ENCODE results near the gene RASL11B.

Gene RASL11B

DNA sequence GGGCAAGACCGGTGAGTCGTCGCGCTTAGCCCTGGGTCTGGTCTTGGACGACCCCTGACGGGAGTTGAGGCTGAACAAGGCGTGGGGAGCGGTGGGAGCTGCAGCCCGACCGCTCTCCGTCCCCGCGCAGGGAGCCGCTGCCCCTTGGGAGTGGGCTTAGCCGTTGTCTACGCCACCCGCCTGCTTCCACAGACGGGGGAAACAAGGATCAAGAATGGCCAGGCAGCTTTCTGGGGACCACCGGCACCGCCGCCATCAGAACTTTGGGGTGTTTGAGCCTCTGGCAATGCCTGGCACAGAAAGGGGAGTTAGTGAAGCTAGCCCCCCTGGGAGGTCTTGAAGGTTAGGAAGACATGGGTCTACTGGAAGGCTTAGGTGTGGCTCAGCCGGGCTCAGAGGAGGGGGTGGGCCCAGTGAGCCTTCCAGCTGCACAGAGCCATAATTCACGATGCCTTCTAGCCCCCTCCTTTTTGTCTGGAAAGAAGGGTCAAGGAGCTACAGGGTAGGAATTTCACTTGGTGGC is 583 bp downstream of the RASL11B start:
- DNase-seq (ENCODE audit: low spot score) = no peak
- in situ Hi-C loops (cut with MboI; ENCODE audit: low sequenced_read_pairs, unreplicated experiment) = no loop called here
- TF ChIP-seq, protein P1, sequence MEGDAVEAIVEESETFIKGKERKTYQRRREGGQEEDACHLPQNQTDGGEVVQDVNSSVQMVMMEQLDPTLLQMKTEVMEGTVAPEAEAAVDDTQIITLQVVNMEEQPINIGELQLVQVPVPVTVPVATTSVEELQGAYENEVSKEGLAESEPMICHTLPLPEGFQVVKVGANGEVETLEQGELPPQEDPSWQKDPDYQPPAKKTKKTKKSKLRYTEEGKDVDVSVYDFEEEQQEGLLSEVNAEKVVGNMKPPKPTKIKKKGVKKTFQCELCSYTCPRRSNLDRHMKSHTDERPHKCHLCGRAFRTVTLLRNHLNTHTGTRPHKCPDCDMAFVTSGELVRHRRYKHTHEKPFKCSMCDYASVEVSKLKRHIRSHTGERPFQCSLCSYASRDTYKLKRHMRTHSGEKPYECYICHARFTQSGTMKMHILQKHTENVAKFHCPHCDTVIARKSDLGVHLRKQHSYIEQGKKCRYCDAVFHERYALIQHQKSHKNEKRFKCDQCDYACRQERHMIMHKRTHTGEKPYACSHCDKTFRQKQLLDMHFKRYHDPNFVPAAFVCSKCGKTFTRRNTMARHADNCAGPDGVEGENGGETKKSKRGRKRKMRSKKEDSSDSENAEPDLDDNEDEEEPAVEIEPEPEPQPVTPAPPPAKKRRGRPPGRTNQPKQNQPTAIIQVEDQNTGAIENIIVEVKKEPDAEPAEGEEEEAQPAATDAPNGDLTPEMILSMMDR (IDR thresholded peaks at IDR 0.05; ENCODE audit: borderline replicate concordance, control extremely low read depth, extremely low read depth, insufficient read depth, missing control alignments) = no peak

- DNase-seq (ENCODE audit: low spot score) = no peak
- TF ChIP-seq, protein P1 (IDR thresholded peaks at IDR 0.05; ENCODE audit: borderline replicate concordance, control extremely low read depth, extremely low read depth, insufficient read depth, missing control alignments) = no peak
- in situ Hi-C loops (cut with MboI; ENCODE audit: low sequenced_read_pairs, unreplicated experiment) = no loop called here
Measured at GRCh38 chr4:52863324-52863723, 1.2 kb downstream of the RASL11B start.

GRCh38 chr4:52864793-52865192 is 2.7 kb downstream of the RASL11B start:
- DNase-seq (ENCODE audit: low spot score) = no peak
- TF ChIP-seq, protein P1 (IDR thresholded peaks at IDR 0.05; ENCODE audit: borderline replicate concordance, control extremely low read depth, extremely low read depth, insufficient read depth, missing control alignments) = no peak
- in situ Hi-C loops (cut with MboI; ENCODE audit: low sequenced_read_pairs, unreplicated experiment) = no loop called here

DNA sequence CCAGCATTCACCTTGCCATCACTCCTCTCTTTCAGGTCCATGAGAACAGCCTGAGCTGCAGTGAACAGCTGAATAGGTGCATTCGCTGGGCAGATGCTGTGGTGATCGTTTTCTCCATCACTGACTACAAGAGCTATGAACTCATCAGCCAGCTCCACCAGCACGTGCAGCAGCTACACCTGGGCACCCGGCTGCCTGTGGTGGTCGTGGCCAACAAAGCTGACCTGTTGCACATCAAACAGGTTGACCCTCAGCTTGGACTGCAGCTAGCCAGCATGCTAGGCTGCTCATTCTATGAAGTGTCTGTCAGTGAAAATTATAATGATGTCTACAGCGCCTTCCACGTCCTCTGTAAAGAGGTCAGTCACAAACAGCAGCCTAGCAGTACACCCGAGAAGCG is 3.2 kb downstream of the RASL11B start:
- TF ChIP-seq, protein P1 (IDR thresholded peaks at IDR 0.05; ENCODE audit: borderline replicate concordance, control extremely low read depth, extremely low read depth, insufficient read depth, missing control alignments) = no peak
- in situ Hi-C loops (cut with MboI; ENCODE audit: low sequenced_read_pairs, unreplicated experiment) = no loop called here
- no peak for DNase-seq (ENCODE audit: low spot score)

DNA sequence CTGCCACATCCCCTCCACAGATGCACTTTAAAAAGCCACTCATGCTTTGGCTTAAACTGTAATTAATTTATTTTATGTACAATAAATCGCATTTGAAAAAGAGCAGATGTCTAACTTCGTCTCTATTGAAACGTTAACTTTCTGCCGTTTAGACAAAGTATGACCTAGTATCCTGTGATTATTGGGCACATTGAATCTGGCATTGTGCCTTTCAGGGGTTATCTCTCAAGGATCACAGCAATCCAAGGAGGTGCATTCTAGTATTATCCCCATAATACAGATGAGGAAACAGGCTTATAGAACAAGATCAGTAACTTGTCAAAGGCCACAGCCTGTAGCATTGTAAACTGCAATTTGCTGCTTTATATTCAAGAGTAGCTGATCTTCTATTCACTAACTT is 4.6 kb downstream of the RASL11B start:
- in situ Hi-C loops (cut with MboI; ENCODE audit: low sequenced_read_pairs, unreplicated experiment) = no loop called here

GRCh38 chr4:52867163-52867562 is 5.0 kb downstream of the RASL11B start:
- in situ Hi-C loops (cut with MboI; ENCODE audit: low sequenced_read_pairs, unreplicated experiment) = no loop called here
- DNase-seq (ENCODE audit: low spot score) = no peak
- TF ChIP-seq, protein P1 (IDR thresholded peaks at IDR 0.05; ENCODE audit: borderline replicate concordance, control extremely low read depth, extremely low read depth, insufficient read depth, missing control alignments) = no peak

More for the DNA sequence above, 4.6 kb downstream of the RASL11B start:
- no peak for DNase-seq (ENCODE audit: low spot score)
- TF ChIP-seq, protein P1 (IDR thresholded peaks at IDR 0.05; ENCODE audit: borderline replicate concordance, control extremely low read depth, extremely low read depth, insufficient read depth, missing control alignments) = no peak

All from GM13976 (cell line).